SJCRH30 (cell line): ENCODE results near the gene NOL8. TPM values are rescaled to one million over a fixed set of nuclear protein-coding genes. Genes with fewer than 3 reads are reported as not detected.

Experiments used
- DNase-seq, 2 experiments: peaks; one replicate each; pipeline ENCODE4 v3.0.0-alpha.2; 2015 to 2020
- H3K27ac ChIP-seq: fragments of 250-450 bp; sonication (Bioruptor Pico); 2 replicates; pipeline ENCODE4 v1.5.1; 2020; ENCODE audit warnings: mild to moderate bottlenecking, moderate library complexity
- H3K27me3 ChIP-seq: fragments of 250-450 bp; sonication (Bioruptor Pico); 2 replicates; pipeline ENCODE4 v1.5.1; 2020; ENCODE audit warnings: mild to moderate bottlenecking, moderate library complexity
- H3K36me3 ChIP-seq: fragments of 250-450 bp; sonication (Bioruptor Pico); 2 replicates; pipeline ENCODE4 v1.5.1; 2020; ENCODE audit warnings: mild to moderate bottlenecking, moderate library complexity
- H3K4me1 ChIP-seq: fragments of 250-450 bp; sonication (Bioruptor Pico); 2 replicates; pipeline ENCODE4 v1.5.1; 2020; ENCODE audit warnings: mild to moderate bottlenecking, moderate library complexity
- H3K4me3 ChIP-seq: fragments of 250-450 bp; sonication (Bioruptor Pico); 2 replicates; pipeline ENCODE4 v1.5.1; 2020; ENCODE audit warnings: mild to moderate bottlenecking, moderate library complexity
- H3K9me3 ChIP-seq: fragments of 250-450 bp; sonication (Bioruptor Pico); replicated peaks from 2 replicates; pipeline ENCODE4 v1.5.1; 2020; ENCODE audit warnings: mild to moderate bottlenecking, moderate library complexity
- total RNA-seq: library from RNA; depleted of rRNA; stranded (reverse); fragments of >200 nt; shearing (Covaris generic); gene quantifications from 2 replicates; pipeline ENCODE4 v1.2.3, GENCODE V29; 2014; rRNA removed

NOL8 gene
- total RNA-seq, 1 experiment from 2014 or later, result 60.6 TPM

- no peak overlapping the region for H3K4me3 ChIP-seq
- H3K27me3 ChIP-seq, result no peaks in the 10 kb centered on the region
- no peak for DNase-seq
- peaks cover 92% of the 10 kb centered on the region for H3K36me3 ChIP-seq
- H3K9me3 ChIP-seq, result no peaks in the 10 kb centered on the region
- H3K27ac ChIP-seq, result no peak overlapping the region
- no peaks in the 10 kb centered on the region for H3K4me1 ChIP-seq
Measured at GRCh38 chr9:92265154-92265553, 60.0 kb downstream of the NOL8 start.

- Histone ChIP-seq H3K27ac (no peak overlapping the region), H3K9me3 (no peaks in the 10 kb centered on the region), H3K36me3 (peaks cover 92% of the 10 kb centered on the region), H3K4me1 (no peaks in the 10 kb centered on the region), H3K27me3 (no peaks in the 10 kb centered on the region), H3K4me3 (no peak overlapping the region)
- peak; percentile 24 for DNase-seq
Measured at GRCh38 chr9:92263131-92263530, 62.0 kb downstream of the NOL8 start.

- DNase-seq, result no peak
- Histone ChIP-seq H3K4me3 (no peak overlapping the region), H3K9me3 (no peaks in the 10 kb centered on the region), H3K27me3 (no peaks in the 10 kb centered on the region), H3K27ac (no peak overlapping the region), H3K4me1 (no peaks in the 10 kb centered on the region), H3K36me3 (peaks cover 93% of the 10 kb centered on the region)
Measured at GRCh38 chr9:92257327-92257726, 67.8 kb downstream of the NOL8 start.

- Histone ChIP-seq H3K4me3 (no peak overlapping the region), H3K4me1 (no peaks in the 10 kb centered on the region), H3K9me3 (no peaks in the 10 kb centered on the region), H3K36me3 (peaks cover 95% of the 10 kb centered on the region), H3K27ac (no peak overlapping the region), H3K27me3 (no peaks in the 10 kb centered on the region)
- DNase-seq, result no peak
Measured at GRCh38 chr9:92254381-92255337, 70.5 kb downstream of the NOL8 start.

- Histone ChIP-seq H3K9me3 (no peaks in the 10 kb centered on the region), H3K4me3 (no peak overlapping the region), H3K4me1 (no peaks in the 10 kb centered on the region), H3K27ac (no peak overlapping the region), H3K27me3 (no peaks in the 10 kb centered on the region), H3K36me3 (peaks cover 95% of the 10 kb centered on the region)
- no peak for DNase-seq
Measured at GRCh38 chr9:92253656-92254055, 71.5 kb downstream of the NOL8 start.

GRCh38 chr9:92247981-92248380 is 77.2 kb downstream of the NOL8 start:
- Histone ChIP-seq H3K27ac (no peak overlapping the region), H3K4me3 (no peak overlapping the region), H3K27me3 (no peaks in the 10 kb centered on the region), H3K9me3 (no peaks in the 10 kb centered on the region), H3K4me1 (peaks cover 8% of the 10 kb centered on the region; the same call in 1 of the 2 replicates), H3K36me3 (peaks cover 97% of the 10 kb centered on the region)
- DNase-seq, result no peak

Other genes starting within 250 kb of the NOL8 start
- 112 and 121 TPM in 2 replicates for gene SPTLC1, start 209.9 kb downstream of the NOL8 start, total RNA-seq
- gene IARS1, start 31.7 kb downstream of the NOL8 start, total RNA-seq, result 248 and 274 TPM in 2 replicates
- 22.6 and 24.2 TPM in 2 replicates for gene CENPP, start 603 bp upstream of the NOL8 start, total RNA-seq
- not detected in 2 replicates for gene OGN, start 79.2 kb upstream of the NOL8 start, total RNA-seq
- gene OMD, start 99.1 kb upstream of the NOL8 start, total RNA-seq, result 0.08 TPM in 1 of 2 replicates, not detected in the other
- gene ASPN, start 157.2 kb upstream of the NOL8 start, total RNA-seq, result 0.06 TPM in 1 of 2 replicates, not detected in the other
- gene ECM2, start 210.6 kb upstream of the NOL8 start, total RNA-seq, result not detected in 2 replicates